ENCODE results near the gene HDAC4. TPM values are rescaled to one million over a fixed set of nuclear protein-coding genes. Genes with fewer than 3 reads are reported as not detected.

HDAC4 gene
- total and polyA plus RNA-seq, 2 of the 8 experiments (the other 6 are each of a cell fraction or from before 2014, with no cell fraction given): 15.4 to 31.5 TPM

DNA sequence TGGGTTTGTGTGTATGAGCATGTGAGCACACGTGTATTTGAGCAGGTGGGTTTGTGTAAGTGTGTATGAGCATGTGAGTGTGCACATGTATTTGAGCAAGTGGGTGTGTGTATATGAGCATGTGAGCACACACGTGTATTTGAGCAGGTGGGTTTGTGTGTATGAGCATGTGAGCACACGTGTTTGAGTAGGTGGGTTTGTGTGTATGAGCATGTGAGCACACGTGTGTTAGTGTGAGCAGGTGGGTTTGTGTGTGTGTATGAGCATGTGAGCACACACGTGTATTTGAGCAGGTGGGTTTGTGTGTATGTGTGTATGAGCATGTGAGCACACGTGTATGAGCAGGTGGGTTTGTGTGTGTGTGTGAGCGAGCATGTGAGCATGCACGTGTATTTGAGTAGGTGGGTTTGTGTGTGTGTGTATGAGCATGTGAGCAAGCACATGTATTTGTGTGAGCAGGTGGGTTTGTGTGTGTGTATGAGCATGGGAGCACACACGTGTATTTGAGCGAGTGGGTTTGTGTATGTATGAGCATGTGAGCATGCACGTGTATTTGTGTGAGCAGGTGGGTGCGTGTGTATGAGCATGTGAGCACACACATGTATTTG, 383.2 kb downstream of the HDAC4 start (continued):
- TF ChIP-seq MAX (IDR thresholded peaks at IDR 0.05) (no peak), SIN3A (conservative IDR thresholded peaks at IDR 0.05 in 1 of 2, IDR thresholded peaks at IDR 0.05 in 1 of 2; ENCODE audit: low read depth in 1 of 2, low read length in 2 of 2) (no peak)

Measured in H1 (cell line).